Measurements from ENCODE around the gene ANO9. TPM values are rescaled to one million over a fixed set of nuclear protein-coding genes. Genes with fewer than 3 reads are reported as not detected.

The ANO9 gene
- total RNA-seq, 1 experiment from 2014 or later, result 0.98 TPM

Other genes with a start within 250 kb of the ANO9 start
- gene SCGB1C1, start 248.9 kb downstream of the ANO9 start, total RNA-seq (2014; rRNA removed; shearing (Covaris generic)), result not detected in 2 replicates
- 18.3 and 29.3 TPM in 2 replicates for gene BET1L, start 234.6 kb downstream of the ANO9 start, total RNA-seq (2014; rRNA removed; shearing (Covaris generic))
- 98.9 and 101 TPM in 2 replicates for gene RIC8A, start 234.3 kb downstream of the ANO9 start, total RNA-seq (2014; rRNA removed; shearing (Covaris generic))
- gene SIRT3, start 205.7 kb downstream of the ANO9 start, total RNA-seq (2014; rRNA removed; shearing (Covaris generic)), result 19.3 and 22.5 TPM in 2 replicates
- gene PSMD13, start 205.0 kb downstream of the ANO9 start, total RNA-seq (2014; rRNA removed; shearing (Covaris generic)), result 175 and 208 TPM in 2 replicates
- gene NLRP6, start 163.6 kb downstream of the ANO9 start, total RNA-seq (2014; rRNA removed; shearing (Covaris generic)), result not detected in 2 replicates
- 18.8 and 20.4 TPM in 2 replicates for gene PGGHG, start 152.9 kb downstream of the ANO9 start, total RNA-seq (2014; rRNA removed; shearing (Covaris generic))
- gene IFITM5, start 142.5 kb downstream of the ANO9 start, total RNA-seq (2014; rRNA removed; shearing (Covaris generic)), result not detected in 2 replicates
- gene IFITM2, start 134.2 kb downstream of the ANO9 start, total RNA-seq (2014; rRNA removed; shearing (Covaris generic)), result 7.8 and 31.3 TPM in 2 replicates
- 76.4 and 108 TPM in 2 replicates for gene IFITM1, start 128.0 kb downstream of the ANO9 start, total RNA-seq (2014; rRNA removed; shearing (Covaris generic))
- 36.2 and 45.8 TPM in 2 replicates for gene IFITM3, start 121.2 kb downstream of the ANO9 start, total RNA-seq (2014; rRNA removed; shearing (Covaris generic))
- 27.4 and 32.1 TPM in 2 replicates for gene B4GALNT4, start 72.5 kb downstream of the ANO9 start, total RNA-seq (2014; rRNA removed; shearing (Covaris generic))
- gene PKP3, start 47.8 kb downstream of the ANO9 start, total RNA-seq (2014; rRNA removed; shearing (Covaris generic)), result 1.1 and 7.9 TPM in 2 replicates
- 20.6 and 31.9 TPM in 2 replicates for gene SIGIRR, start 27.0 kb downstream of the ANO9 start, total RNA-seq (2014; rRNA removed; shearing (Covaris generic))
- gene PTDSS2, start 8.3 kb upstream of the ANO9 start, total RNA-seq (2014; rRNA removed; shearing (Covaris generic)), result 78.1 and 84.1 TPM in 2 replicates
- gene RNH1, start 65.2 kb upstream of the ANO9 start, total RNA-seq (2014; rRNA removed; shearing (Covaris generic)), result 164 and 168 TPM in 2 replicates
- 51.7 and 60.1 TPM in 2 replicates for gene HRAS, start 93.6 kb upstream of the ANO9 start, total RNA-seq (2014; rRNA removed; shearing (Covaris generic))
- gene LRRC56, start 95.5 kb upstream of the ANO9 start, total RNA-seq (2014; rRNA removed; shearing (Covaris generic)), result 0.03 and 1.0 TPM in 2 replicates
- 2.0 and 2.1 TPM in 2 replicates for gene LMNTD2, start 118.7 kb upstream of the ANO9 start, total RNA-seq (2014; rRNA removed; shearing (Covaris generic))
- 43.1 and 107 TPM in 2 replicates for gene RASSF7, start 119.0 kb upstream of the ANO9 start, total RNA-seq (2014; rRNA removed; shearing (Covaris generic))
- 34.8 and 39.3 TPM in 2 replicates for gene PHRF1, start 134.5 kb upstream of the ANO9 start, total RNA-seq (2014; rRNA removed; shearing (Covaris generic))
- gene IRF7, start 173.9 kb upstream of the ANO9 start, total RNA-seq (2014; rRNA removed; shearing (Covaris generic)), result 1.1 and 3.6 TPM in 2 replicates
- not detected in 2 replicates for gene CDHR5, start 182.9 kb upstream of the ANO9 start, total RNA-seq (2014; rRNA removed; shearing (Covaris generic))
- not detected in 2 replicates for gene SCT, start 185.2 kb upstream of the ANO9 start, total RNA-seq (2014; rRNA removed; shearing (Covaris generic))
- not detected in 2 replicates for gene DRD4, start 195.3 kb upstream of the ANO9 start, total RNA-seq (2014; rRNA removed; shearing (Covaris generic))